GM18507 (cell line): ENCODE data around the gene COG7.
"Not testable (repeated sequence)": the region's sequence is repeated elsewhere in the genome, so short reads cannot be mapped to it uniquely, and the experiment has no call there.

Source experiments
- DNase-seq: peaks from one replicate; pipeline ENCODE4 v3.0.0; 2011; ENCODE audit warnings: low read depth; ENCODE audit not compliant: insufficient read length; ENCODE audit errors: extremely low spot score
- FAIRE-seq: peaks from 2 replicates; lab custom pipeline; 2011; peaks lifted over from hg19 to GRCh38; lab: Jason Lieb, UNC

The COG7 gene

GRCh38 chr16:23423496-23424049 is 29.4 kb downstream of the COG7 start:
- no peak for DNase-seq
- FAIRE-seq, result no peak

- DNase-seq (no peak), FAIRE-seq (no peak)
Observed at GRCh38 chr16:23420011-23420410, 33.0 kb downstream of the COG7 start.

- no peak for FAIRE-seq
- no peak for DNase-seq
Observed at GRCh38 chr16:23416816-23417215, 36.2 kb downstream of the COG7 start.

GRCh38 chr16:23414731-23415130 is 38.3 kb downstream of the COG7 start:
- DNase-seq (no peak), FAIRE-seq (no peak)

GRCh38 chr16:23410176-23410575 is 42.8 kb downstream of the COG7 start:
- FAIRE-seq, result no peak
- no peak for DNase-seq

- DNase-seq (no peak), FAIRE-seq (no peak)
Observed at GRCh38 chr16:23409522-23409921, 43.5 kb downstream of the COG7 start.

GRCh38 chr16:23408823-23409298 is 44.1 kb downstream of the COG7 start:
- FAIRE-seq (no peak), DNase-seq (no peak)

GRCh38 chr16:23408242-23408822 is 44.7 kb downstream of the COG7 start:
- FAIRE-seq, result no peak
- DNase-seq, result no peak

- DNase-seq (no peak), FAIRE-seq (no peak)
Observed at GRCh38 chr16:23407436-23408127, 45.4 kb downstream of the COG7 start.

- no peak for DNase-seq
- FAIRE-seq, result no peak
Observed at GRCh38 chr16:23406546-23407240, 46.3 kb downstream of the COG7 start.

- DNase-seq (no peak), FAIRE-seq (no peak)
Observed at GRCh38 chr16:23406024-23406423, 47.0 kb downstream of the COG7 start.

GRCh38 chr16:23403547-23403946 is 49.4 kb downstream of the COG7 start:
- FAIRE-seq, result no peak
- DNase-seq, result no peak

- FAIRE-seq, result no peak
- DNase-seq, result no peak
Observed at GRCh38 chr16:23402100-23402499, 50.9 kb downstream of the COG7 start.

- FAIRE-seq (no peak), DNase-seq (no peak)
Observed at GRCh38 chr16:23401139-23401538, 51.9 kb downstream of the COG7 start.

GRCh38 chr16:23400447-23400846 is 52.5 kb downstream of the COG7 start:
- not testable (repeated sequence) for DNase-seq, FAIRE-seq

- DNase-seq (no peak), FAIRE-seq (no peak)
Observed at GRCh38 chr16:23398987-23399805, 53.8 kb downstream of the COG7 start.

GRCh38 chr16:23397464-23397863 is 55.5 kb downstream of the COG7 start:
- no peak for FAIRE-seq

GRCh38 chr16:23395732-23396131 is 57.3 kb downstream of the COG7 start:
- no peak for DNase-seq
- no peak for FAIRE-seq

More at GRCh38 chr16:23397464-23397863, 55.5 kb downstream of the COG7 start:
- no peak for DNase-seq

GRCh38 chr16:23394141-23394831 is 58.7 kb downstream of the COG7 start:
- FAIRE-seq (no peak), DNase-seq (no peak)
